GM06990 (cell line): ENCODE results near the gene HMOX2.

Experiments
- DNase-seq: peaks from one replicate; pipeline ENCODE4 v3.0.0-alpha.2; 2011; ENCODE audit not compliant: insufficient read length; ENCODE audit errors: extremely low read depth
- H3K27me3 ChIP-seq: replicated peaks from 2 replicates; pipeline ENCODE4 v1.6.0; 2011; ENCODE audit warnings: low read length; ENCODE audit not compliant: control insufficient read depth, insufficient read depth
- H3K36me3 ChIP-seq: 2 replicates; pipeline ENCODE4 v1.5.1; 2011; ENCODE audit warnings: low read length; ENCODE audit not compliant: control insufficient read depth, insufficient read depth
- H3K4me3 ChIP-seq: replicated peaks from 2 replicates; pipeline ENCODE4 v1.5.1; 2011; ENCODE audit warnings: low read depth, mild to moderate bottlenecking, control low read depth, low read length
- CTCF ChIP-seq: IDR thresholded peaks from 2 replicates; pipeline ENCODE4 v1.5.1; 2011; ENCODE audit warnings: low read length, control low read depth, mild to moderate bottlenecking, inconsistent platforms; ENCODE audit not compliant: insufficient read depth, poor library complexity, severe bottlenecking

Gene HMOX2

GRCh38 chr16:4496305-4496704, 20.1 kb downstream of the HMOX2 start:
- TF ChIP-seq CTCF = no peak
- Histone ChIP-seq H3K36me3 (0 out of 2 replicates have a peak, but pooled peaks cover 1% of the 10 kb centered on the region), H3K4me3 (no peak overlapping the region), H3K27me3 (no peaks in the 10 kb centered on the region)
- DNase-seq = no peak

DNA sequence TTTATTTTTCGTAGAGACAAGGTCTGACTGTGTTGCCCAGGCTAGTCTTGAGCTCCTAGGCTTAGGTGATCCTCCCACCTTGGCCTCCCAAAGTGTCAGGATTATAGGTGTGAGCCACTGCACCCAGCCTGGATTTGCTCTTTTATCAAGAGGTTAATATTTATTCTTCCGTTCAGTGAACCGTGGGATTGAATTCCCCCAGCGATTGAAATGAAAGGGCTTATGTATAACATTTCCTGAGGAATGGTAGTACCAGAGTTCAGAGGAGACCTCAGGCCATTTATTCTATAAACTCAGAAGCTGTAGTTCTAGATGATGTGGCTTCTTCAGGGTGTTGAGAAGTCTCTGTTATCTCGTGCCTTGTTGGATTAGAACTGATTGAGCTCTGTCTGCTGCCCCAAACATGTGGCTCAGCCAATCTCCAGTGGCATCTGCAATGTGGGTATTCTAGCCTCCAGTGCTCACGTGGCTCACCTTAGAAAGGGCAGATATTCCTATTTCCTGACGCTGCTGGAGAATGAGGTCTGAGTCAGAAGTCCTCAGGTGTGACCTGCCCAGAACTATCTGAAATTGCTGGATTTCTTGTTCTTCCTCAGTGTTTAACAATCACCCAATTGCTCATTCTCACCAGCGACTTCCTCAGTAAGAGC, 22.5 kb downstream of the HMOX2 start:
- H3K27me3 ChIP-seq = no peaks in the 10 kb centered on the region
- TF ChIP-seq CTCF = no peak
- peaks cover 3% of the 10 kb centered on the region; the same call in 1 of the 2 replicates for H3K36me3 ChIP-seq
- H3K4me3 ChIP-seq = no peak overlapping the region
- DNase-seq = no peak

DNA sequence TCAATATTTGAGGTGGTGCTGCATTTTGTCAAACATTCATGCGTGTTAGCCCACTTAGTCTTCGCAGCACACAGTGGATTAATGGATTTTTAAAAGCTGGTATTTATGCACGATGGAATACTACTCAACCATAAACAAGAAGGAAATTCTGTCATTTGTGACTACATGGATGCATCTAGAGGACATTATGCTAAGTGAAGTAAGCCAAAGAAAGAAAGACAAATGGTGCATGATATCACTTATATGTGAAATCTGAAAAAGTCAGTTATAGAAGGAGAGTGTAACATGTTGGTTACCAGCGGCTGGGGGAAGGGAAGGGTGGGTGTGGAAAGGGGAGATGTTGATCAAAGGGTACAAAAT, 23.0 kb downstream of the HMOX2 start:
- Histone ChIP-seq H3K27me3 (no peaks in the 10 kb centered on the region), H3K36me3 (peaks cover 3% of the 10 kb centered on the region; the same call in 1 of the 2 replicates), H3K4me3 (no peak overlapping the region)
- DNase-seq = no peak
- TF ChIP-seq CTCF = no peak

DNA sequence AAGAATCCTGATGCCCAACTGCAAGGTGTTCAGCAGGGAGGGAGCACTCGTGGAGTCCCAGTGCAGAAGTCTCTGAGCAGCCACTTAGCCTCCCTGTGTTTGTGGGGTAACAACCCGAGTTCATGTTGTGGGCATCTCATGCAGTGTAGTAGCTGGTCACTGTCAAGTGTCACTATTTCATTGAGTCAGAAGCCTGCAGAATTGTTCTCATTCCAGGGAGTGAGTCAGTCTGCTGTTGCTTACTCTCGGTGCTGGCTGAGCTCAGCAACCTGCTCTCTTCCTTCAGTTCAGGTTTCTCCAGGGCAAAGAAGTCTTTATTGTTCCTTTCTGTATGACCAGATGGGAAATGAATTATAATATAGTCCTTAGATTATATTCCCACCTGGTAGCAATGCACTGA, 24.1 kb downstream of the HMOX2 start:
- DNase-seq = no peak
- no peaks in the 10 kb centered on the region for H3K27me3 ChIP-seq
- H3K4me3 ChIP-seq = no peak overlapping the region
- TF ChIP-seq CTCF = no peak
- peaks cover 3% of the 10 kb centered on the region; the same call in 1 of the 2 replicates for H3K36me3 ChIP-seq

GRCh38 chr16:4501071-4501478, 24.9 kb downstream of the HMOX2 start:
- no peak overlapping the region for H3K4me3 ChIP-seq
- no peaks in the 10 kb centered on the region for H3K27me3 ChIP-seq
- H3K36me3 ChIP-seq = peaks cover 3% of the 10 kb centered on the region; the same call in 1 of the 2 replicates
- TF ChIP-seq CTCF = no peak
- no peak for DNase-seq
